ENCODE measurements around the gene TRIM13.

TRIM13 gene

GRCh38 chr13:50026788-50027473 lies 30.1 kb downstream of the TRIM13 start:
- TF ChIP-seq EZH2phosphoT487 (IDR thresholded peaks at IDR 0.05; ENCODE audit: borderline replicate concordance, low read length): no peak
- TF ChIP-seq CTCF (IDR thresholded peaks at IDR 0.05; ENCODE audit: low read depth, low read length, poor library complexity, severe bottlenecking): no peak
- no peak overlapping the region for H3K4me2 ChIP-seq (ENCODE audit: low read length)
- H3K4me3 ChIP-seq (ENCODE audit: low read length): no peak overlapping the region
- H3K4me1 ChIP-seq (ENCODE audit: control insufficient read depth, low read length): no peaks in the 10 kb centered on the region
- H3F3A ChIP-seq (ENCODE audit: control insufficient read depth, insufficient read depth): peaks cover 23% of the 10 kb centered on the region
- no peaks in the 10 kb centered on the region for H4K20me1 ChIP-seq (ENCODE audit: control insufficient read depth, insufficient read depth, low read depth, low read length)
- peaks cover 36% of the 10 kb centered on the region for H3K36me3 ChIP-seq (ENCODE audit: control insufficient read depth, low read length)
- no peak overlapping the region for H3K27ac ChIP-seq (ENCODE audit: low read depth, low read length)
- no peaks in the 10 kb centered on the region for H3K79me2 ChIP-seq (ENCODE audit: control insufficient read depth, low read length)
- H3K9me2 ChIP-seq (replicated peaks; ENCODE audit: control insufficient read depth, low read length): no peaks in the 10 kb centered on the region
- H3K9me3 ChIP-seq (ENCODE audit: control insufficient read depth, insufficient read depth, low read length): no peaks in the 10 kb centered on the region
- no peaks in the 10 kb centered on the region for H3K27me3 ChIP-seq (ENCODE audit: control insufficient read depth, low read length)

- Histone ChIP-seq H3K9me2 (replicated peaks; ENCODE audit: control insufficient read depth, low read length) (no peaks in the 10 kb centered on the region), H3K4me1 (ENCODE audit: control insufficient read depth, low read length) (peaks cover 16% of the 10 kb centered on the region), H3K27me3 (ENCODE audit: control insufficient read depth, low read length) (no peaks in the 10 kb centered on the region), H3K36me3 (ENCODE audit: control insufficient read depth, low read length) (peaks cover 7% of the 10 kb centered on the region), H3K27ac (ENCODE audit: low read depth, low read length) (no peak overlapping the region), H3F3A (ENCODE audit: control insufficient read depth, insufficient read depth) (peaks cover 44% of the 10 kb centered on the region), H3K9me3 (ENCODE audit: control insufficient read depth, insufficient read depth, low read length) (no peaks in the 10 kb centered on the region), H3K4me3 (ENCODE audit: low read length) (no peak overlapping the region), H3K4me2 (ENCODE audit: low read length) (no peak overlapping the region), H3K79me2 (ENCODE audit: control insufficient read depth, low read length) (no peaks in the 10 kb centered on the region), H4K20me1 (ENCODE audit: control insufficient read depth, insufficient read depth, low read depth, low read length) (no peaks in the 10 kb centered on the region)
- TF ChIP-seq CTCF (IDR thresholded peaks at IDR 0.05; ENCODE audit: low read depth, low read length, poor library complexity, severe bottlenecking) (no peak), EZH2phosphoT487 (IDR thresholded peaks at IDR 0.05; ENCODE audit: borderline replicate concordance, low read length) (no peak)
These were observed 33.5 kb downstream of the TRIM13 start for GRCh38 chr13:50030315-50030714.

- Histone ChIP-seq H3K4me2 (ENCODE audit: low read length) (no peak overlapping the region), H3K27me3 (ENCODE audit: control insufficient read depth, low read length) (no peaks in the 10 kb centered on the region), H3K36me3 (ENCODE audit: control insufficient read depth, low read length) (no peaks in the 10 kb centered on the region), H3K79me2 (ENCODE audit: control insufficient read depth, low read length) (no peaks in the 10 kb centered on the region), H3K27ac (ENCODE audit: low read depth, low read length) (peak overlapping the region; percentile 18), H3K4me1 (ENCODE audit: control insufficient read depth, low read length) (peaks cover 16% of the 10 kb centered on the region), H3K4me3 (ENCODE audit: low read length) (no peak overlapping the region), H3K9me3 (ENCODE audit: control insufficient read depth, insufficient read depth, low read length) (no peaks in the 10 kb centered on the region), H3F3A (ENCODE audit: control insufficient read depth, insufficient read depth) (peaks cover 69% of the 10 kb centered on the region), H3K9me2 (replicated peaks; ENCODE audit: control insufficient read depth, low read length) (no peaks in the 10 kb centered on the region), H4K20me1 (ENCODE audit: control insufficient read depth, insufficient read depth, low read depth, low read length) (no peaks in the 10 kb centered on the region)
- TF ChIP-seq EZH2phosphoT487 (IDR thresholded peaks at IDR 0.05; ENCODE audit: borderline replicate concordance, low read length) (no peak), CTCF (IDR thresholded peaks at IDR 0.05; ENCODE audit: low read depth, low read length, poor library complexity, severe bottlenecking) (no peak)
These were observed 36.9 kb downstream of the TRIM13 start for GRCh38 chr13:50033725-50034124.
